Activated CD8-positive, alpha-beta T cell treated with anti-CD3 and anti-CD28 coated beads for 36 hours (primary cell): ENCODE results near the gene OGG1. TPM values are rescaled to one million over a fixed set of nuclear protein-coding genes. Genes with fewer than 3 reads are reported as not detected.

Source experiments
- ATAC-seq: fragments of 200-7000 bp; cut with Tn5 transposase; one replicate; pipeline ENCODE4 v1.10.0; 2021; ENCODE audit warnings: mild to moderate bottlenecking, moderate library complexity
- CTCF ChIA-PET: fragments of 350-600 bp; sonication (Branson Sonifier 250); formaldehyde crosslinking; loops from one replicate; lab custom pipeline; 2021; ENCODE audit warnings: antibody characterized with exemption; lab: Charles Lee
- POLR2A ChIA-PET: fragments of 350-600 bp; sonication (Branson Sonifier 250); formaldehyde crosslinking; loops from one replicate; lab custom pipeline; 2021; ENCODE audit warnings: antibody characterized with exemption; lab: Charles Lee
- DNase-seq: peaks from one replicate; pipeline ENCODE4 v3.0.0-alpha.2; 2020
- H3K27ac Mint-ChIP-seq: one replicate; pipeline ENCODE4 v1.8.0; 2021; ENCODE audit warnings: mild to moderate bottlenecking, mixed read lengths
- H3K27me3 Mint-ChIP-seq: one replicate; pipeline ENCODE4 v1.8.0; 2021; ENCODE audit warnings: mixed read lengths
- H3K36me3 Mint-ChIP-seq: one replicate; pipeline ENCODE4 v1.8.0; 2021; ENCODE audit warnings: low read depth, mixed read lengths
- H3K4me1 Mint-ChIP-seq: one replicate; pipeline ENCODE4 v1.8.0; 2021; ENCODE audit warnings: low read depth, mixed read lengths
- H3K4me3 Mint-ChIP-seq: one replicate; pipeline ENCODE4 v1.8.0; 2021; ENCODE audit warnings: mild to moderate bottlenecking, moderate library complexity, mixed read lengths
- H3K9me3 Mint-ChIP-seq: one replicate; pipeline ENCODE4 v1.8.0; 2021; ENCODE audit warnings: mixed read lengths
- CTCF ChIP-seq: fragments of 200-600 bp; IDR thresholded peaks from one replicate; pipeline ENCODE4 v1.8.0; 2022; ENCODE audit warnings: antibody characterized with exemption, mild to moderate bottlenecking
- intact Hi-C: fragments of 100-400 bp; cut with micrococcal nuclease; formaldehyde crosslinking; loops from one replicate; pipeline ENCODE4 v1.10.0; 2022
- total RNA-seq, 2 experiments: library from RNA; stranded (reverse); gene quantifications; one replicate each; pipeline ENCODE4 v1.2.3, GENCODE V29; 2021

The OGG1 gene
- total RNA-seq = 10 to 100 TPM; 32.4 to 39.3 TPM

- intact Hi-C loops = loop anchor here (2.0 kb wide), 1 partner anchor 43 kb away; the partner anchor contains the start of genes ARPC4 and TADA3
- peaks cover 45% of the 10 kb centered on the region for H3K4me1 Mint-ChIP-seq
- peak within 1 kb of the TSS; percentile 88 for H3K4me3 Mint-ChIP-seq
- POLR2A ChIA-PET = interaction anchor here (0.8 to 7.4 kb wide), 13 partner anchors 10 to 55 kb away, joined by 3 to 50 read pairs (median 7); partner anchors contain the start of genes ARPC4, BRPF1, CAMK1 and TADA3
- H3K36me3 Mint-ChIP-seq = peaks cover 67% of the 10 kb centered on the region
- DNase-seq = peak; percentile 100
- no peaks in the 10 kb centered on the region for H3K27me3 Mint-ChIP-seq
- TF ChIP-seq CTCF = no peak
- H3K9me3 Mint-ChIP-seq = no peaks in the 10 kb centered on the region
- CTCF ChIA-PET = interaction anchor here (0.7 to 3.2 kb wide), 10 partner anchors 11 to 196 kb away, joined by 3 to 15 read pairs (median 4); partner anchors contain the start of gene BRPF1
- peak; percentile 89 for ATAC-seq
- peak within 1 kb of the TSS; percentile 94 for H3K27ac Mint-ChIP-seq
Measured at GRCh38 chr3:9749645-9750555, at the start of gene OGG1. OGG1 (plus strand) TSS chr3:9749952; CDS start chr3:9750287, 335 bp downstream.

DNA sequence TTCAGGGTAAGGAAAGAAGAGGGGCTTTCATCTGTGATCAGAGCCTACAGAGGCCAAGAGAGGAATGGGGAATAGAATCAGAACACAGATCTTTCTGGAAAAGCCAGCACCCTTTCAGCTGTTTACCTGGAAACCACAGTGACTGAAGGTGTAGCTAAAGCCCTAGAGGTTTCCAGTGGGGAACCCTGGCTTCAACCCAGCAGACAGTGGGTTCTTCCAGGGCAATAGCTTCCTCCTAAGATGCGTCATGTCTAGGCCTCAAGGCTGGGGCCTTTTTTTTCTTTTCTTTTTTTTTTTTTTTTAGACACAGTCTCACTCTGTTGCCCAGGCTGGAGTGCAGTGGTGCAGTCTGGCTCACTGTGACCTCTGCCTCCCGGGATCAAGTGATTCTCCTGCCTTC is 49.2 kb upstream of the OGG1 start:
- no peak for ATAC-seq
- H3K27ac Mint-ChIP-seq = no peak overlapping the region

DNA sequence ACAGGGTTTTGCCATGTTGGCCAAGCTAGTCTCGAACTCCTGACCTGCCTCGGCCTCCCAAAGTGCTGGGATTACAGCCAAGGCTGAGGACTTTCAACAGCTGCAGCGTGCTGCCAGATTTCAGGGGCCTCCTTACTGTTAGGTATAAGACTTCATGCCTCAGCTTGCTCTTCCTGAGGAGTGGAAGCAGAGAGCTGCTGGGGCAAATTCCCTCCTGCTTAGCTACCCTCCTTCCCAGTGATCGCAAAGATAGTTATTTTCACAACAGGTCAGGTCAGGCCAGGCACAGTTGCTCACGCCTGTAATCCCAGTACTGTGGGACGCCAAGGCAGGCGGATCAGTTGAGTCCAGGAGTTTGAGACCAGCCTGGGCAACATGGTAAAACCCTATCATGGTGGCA is 48.7 kb upstream of the OGG1 start:
- Mint-ChIP-seq H3K4me3 (no peak overlapping the region), H3K9me3 (no peaks in the 10 kb centered on the region), H3K36me3 (peaks cover 17% of the 10 kb centered on the region), H3K27me3 (peaks cover 21% of the 10 kb centered on the region), H3K4me1 (peaks cover 8% of the 10 kb centered on the region), H3K27ac (no peak overlapping the region)
- ChIA-PET POLR2A (interaction anchor here (0.7 to 1.1 kb wide), 2 partner anchors 21 to 203 kb away, joined by 3 to 4 read pairs; no protein-coding TSS in a partner anchor), CTCF (no interaction called here)
- DNase-seq = no peak
- intact Hi-C loops = no loop called here
- no peak for TF ChIP-seq CTCF
- no peak for ATAC-seq

More for the DNA sequence above, 49.2 kb upstream of the OGG1 start:
- Mint-ChIP-seq H3K27me3 (peaks cover 18% of the 10 kb centered on the region), H3K4me3 (no peak overlapping the region), H3K9me3 (no peaks in the 10 kb centered on the region), H3K4me1 (peaks cover 8% of the 10 kb centered on the region), H3K36me3 (peaks cover 17% of the 10 kb centered on the region)
- ChIA-PET POLR2A (interaction anchor here (0.7 to 1.7 kb wide), 3 partner anchors 10 to 202 kb away, joined by 3 to 6 read pairs (median 4); no protein-coding TSS in a partner anchor), CTCF (no interaction called here)
- intact Hi-C loops = no loop called here
- no peak for TF ChIP-seq CTCF
- no peak for DNase-seq

DNA sequence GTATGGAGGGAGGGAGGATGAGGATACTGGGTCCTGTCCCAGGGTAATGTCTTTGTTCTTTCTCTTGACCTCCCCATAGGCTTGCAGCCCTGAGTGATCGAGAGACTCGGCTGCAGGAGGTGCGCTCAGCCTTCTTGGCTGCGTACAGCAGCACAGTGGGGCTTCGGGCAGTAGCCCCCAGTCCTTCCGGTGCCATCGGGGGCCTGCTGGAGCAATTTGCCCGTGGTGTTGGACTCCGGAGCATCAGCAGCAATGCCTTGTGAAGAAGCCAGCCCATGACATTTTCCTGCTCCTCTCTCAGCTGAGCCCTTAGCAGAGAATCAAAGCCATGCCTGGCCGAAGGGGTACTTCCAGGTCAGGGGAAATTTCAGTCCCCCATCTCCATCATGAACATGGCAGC is 48.0 kb upstream of the OGG1 start:
- POLR2A ChIA-PET = interaction anchor here (2.0 kb wide), 1 partner anchor 10 kb away, joined by 5 read pairs; no protein-coding TSS in a partner anchor
- Mint-ChIP-seq H3K36me3 (peaks cover 17% of the 10 kb centered on the region), H3K27me3 (peaks cover 25% of the 10 kb centered on the region), H3K4me1 (peaks cover 8% of the 10 kb centered on the region), H3K4me3 (no peak overlapping the region), H3K9me3 (no peaks in the 10 kb centered on the region), H3K27ac (no peak overlapping the region)
- intact Hi-C loops = no loop called here
- CTCF ChIA-PET = interaction anchor here (1.1 to 1.2 kb wide), 2 partner anchors 9 to 13 kb away, joined by 3 to 5 read pairs; no protein-coding TSS in a partner anchor
- DNase-seq = no peak
- no peak for TF ChIP-seq CTCF
- no peak for ATAC-seq
